Trophoblast cell (in vitro differentiated cells and primary cell): ENCODE data around the gene CCNI. TPM values are rescaled to one million over a fixed set of nuclear protein-coding genes. Genes with fewer than 3 reads are reported as not detected.

Experiments used
- DNase-seq, 2 donors: peaks; one replicate each; pipeline ENCODE4 v3.0.0-alpha.2; 2016
- H2AFZ ChIP-seq: 2 replicates; pipeline ENCODE4 v1.6.1; 2013; ENCODE audit warnings: low read length, moderate library complexity, mild to moderate bottlenecking; ENCODE audit not compliant: insufficient read depth, poor library complexity
- H2AK5ac ChIP-seq: 2 replicates; pipeline ENCODE4 v1.6.1; 2013; ENCODE audit warnings: mild to moderate bottlenecking, low read length
- H2BK120ac ChIP-seq: 2 replicates; pipeline ENCODE4 v1.6.1; 2013; ENCODE audit warnings: low read length, mild to moderate bottlenecking, moderate library complexity; ENCODE audit not compliant: insufficient read depth, poor library complexity
- H2BK12ac ChIP-seq: 2 replicates; pipeline ENCODE4 v1.6.1; 2013; ENCODE audit warnings: mild to moderate bottlenecking, low read length, moderate library complexity
- H2BK5ac ChIP-seq: 2 replicates; pipeline ENCODE4 v1.6.1; 2013; ENCODE audit warnings: low read length, low read depth, moderate library complexity, mild to moderate bottlenecking; ENCODE audit not compliant: poor library complexity
- H3K14ac ChIP-seq: 2 replicates; pipeline ENCODE4 v1.6.1; 2013; ENCODE audit warnings: mild to moderate bottlenecking, low read length
- H3K18ac ChIP-seq: 2 replicates; pipeline ENCODE4 v1.6.1; 2013; ENCODE audit warnings: mild to moderate bottlenecking, low read length
- H3K23ac ChIP-seq: 2 replicates; pipeline ENCODE4 v1.6.1; 2013; ENCODE audit warnings: low read length
- H3K27ac ChIP-seq: 2 replicates; pipeline ENCODE4 v1.5.1; 2013; ENCODE audit warnings: low read depth, mild to moderate bottlenecking, inconsistent platforms, low read length, moderate library complexity
- H3K27me3 ChIP-seq: 2 replicates; pipeline ENCODE4 v1.6.1; 2013; ENCODE audit warnings: inconsistent platforms, mild to moderate bottlenecking, low read length, moderate library complexity; ENCODE audit not compliant: insufficient read depth
- H3K36me3 ChIP-seq, 2 experiments: 1 replicate in 1 of 2; 2 replicates in 1 of 2; pipeline ENCODE4 v1.6.1; 2013; ENCODE audit warnings: low read length in 2 of 2, mild to moderate bottlenecking in 2 of 2, moderate library complexity in 1 of 2; ENCODE audit not compliant: insufficient read depth in 2 of 2, control insufficient read depth in 1 of 2
- H3K4ac ChIP-seq: 2 replicates; pipeline ENCODE4 v1.6.1; 2013; ENCODE audit warnings: low read depth, mild to moderate bottlenecking, low read length, moderate library complexity
- H3K4me1 ChIP-seq, 2 experiments: 1 replicate in 1 of 2; 2 replicates in 1 of 2; pipeline ENCODE4 v1.6.1; 2013; ENCODE audit warnings: low read length in 2 of 2, mild to moderate bottlenecking in 2 of 2, moderate library complexity in 1 of 2; ENCODE audit not compliant: insufficient read depth in 2 of 2, control insufficient read depth in 1 of 2
- H3K4me2 ChIP-seq: 2 replicates; pipeline ENCODE4 v1.6.1; 2013; ENCODE audit warnings: inconsistent platforms, mild to moderate bottlenecking, low read length, moderate library complexity
- H3K4me3 ChIP-seq: 2 replicates; pipeline ENCODE4 v1.5.1; 2013; ENCODE audit warnings: mild to moderate bottlenecking, low read depth, low read length, inconsistent platforms
- H3K79me1 ChIP-seq: one replicate; pipeline ENCODE4 v1.6.1; 2013; ENCODE audit warnings: low read length
- H3K79me2 ChIP-seq: 2 replicates; pipeline ENCODE4 v1.6.1; 2013; ENCODE audit warnings: low read length, mild to moderate bottlenecking; ENCODE audit not compliant: control insufficient read depth, insufficient read depth, poor library complexity
- H3K9ac ChIP-seq: 2 replicates; pipeline ENCODE4 v1.6.1; 2013; ENCODE audit warnings: mild to moderate bottlenecking, low read length
- H3K9me3 ChIP-seq: 2 replicates; pipeline ENCODE4 v1.6.1; 2013; ENCODE audit warnings: low read depth, mild to moderate bottlenecking, control low read depth, inconsistent platforms, low read length; ENCODE audit not compliant: insufficient read depth
- H4K12ac ChIP-seq: 2 replicates; pipeline ENCODE4 v1.6.1; 2013; ENCODE audit warnings: low read depth, mild to moderate bottlenecking, low read length, moderate library complexity
- H4K8ac ChIP-seq: 2 replicates; pipeline ENCODE4 v1.6.1; 2013; ENCODE audit warnings: low read depth, mild to moderate bottlenecking, low read length, moderate library complexity
- H4K91ac ChIP-seq: one replicate; pipeline ENCODE4 v1.6.1; 2013; ENCODE audit warnings: low read depth, mild to moderate bottlenecking, low read length, moderate library complexity
- WGBS: extraction: QIAGEN DNeasy Blood & Tissue Kit; methylation state at CpG from one replicate; pipeline ENCODE4 v1.1.7; 2013; ENCODE audit warnings: missing lambda C conversion rate; ENCODE audit not compliant: insufficient read length, insufficient coverage; ENCODE audit errors: extremely low coverage; 5-methylcytosine and 5-hydroxymethylcytosine counted together
- polyA plus RNA-seq: library from polyadenylated mRNA; stranded (reverse); fragments of 200-250 nt; gene quantifications from 2 replicates; pipeline ENCODE4 v1.2.3, GENCODE V29; 2013

CCNI gene
- 223 and 238 TPM in 2 replicates for polyA plus RNA-seq

DNA sequence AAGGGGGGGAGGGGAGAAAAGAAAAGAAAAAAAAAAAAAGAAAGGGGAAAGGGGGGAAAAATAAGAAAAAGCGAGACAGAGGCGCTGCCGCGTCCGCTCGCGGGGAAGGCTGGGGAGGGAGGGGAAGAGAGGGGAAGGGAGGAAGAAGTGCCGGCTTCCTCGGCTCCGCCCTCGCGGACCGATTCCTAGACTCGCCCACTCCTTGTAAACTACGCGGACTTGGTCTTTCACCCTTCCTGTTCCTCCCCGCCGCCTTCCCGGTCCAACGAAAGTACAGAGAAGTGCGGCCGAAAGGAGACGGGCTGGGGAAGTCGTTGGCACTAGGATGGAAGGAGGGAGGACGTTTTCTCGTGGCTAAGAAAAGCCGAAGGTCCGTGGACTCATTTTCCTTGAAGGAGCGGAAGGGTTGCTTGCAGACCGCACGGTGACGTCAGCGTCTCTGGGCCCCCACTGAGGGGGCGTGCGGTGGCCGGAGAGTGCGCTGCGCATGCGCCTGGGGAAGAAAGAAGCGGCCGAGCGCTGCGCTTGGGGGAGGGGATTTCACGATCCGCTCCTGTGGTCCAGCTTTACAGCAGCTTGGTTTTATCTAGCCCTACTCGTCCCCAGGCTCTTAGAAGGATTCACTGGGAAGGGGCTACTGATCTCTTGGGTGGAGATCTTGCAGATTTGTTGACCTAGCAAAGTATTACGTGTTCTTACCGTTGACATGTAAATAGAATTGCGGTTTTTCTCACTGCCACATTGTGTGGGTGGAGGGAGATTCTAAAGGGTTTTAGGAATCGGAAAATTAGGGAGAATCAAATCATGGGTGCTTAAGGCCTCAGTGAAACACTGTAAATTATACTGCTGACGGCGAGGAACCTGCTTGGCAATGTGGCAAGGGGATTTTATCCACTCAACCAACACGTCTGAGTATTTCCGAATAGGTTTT, at the start of gene CCNI:
Gene CCNI (minus strand): TSS at position 121 of the 931 bp plus-strand sequence. CDS start 9,627 bp downstream, outside the sequence.
- no CpG with 5 or more reads among the region's 54 CpGs for WGBS
- Histone ChIP-seq H3K4me1 (no peaks in the 10 kb centered on the region), H2BK12ac (peak within 1 kb of the TSS; percentile 53), H3K27ac (peak within 1 kb of the TSS; percentile 96), H3K18ac (peak within 1 kb of the TSS; percentile 97), H4K91ac (peak within 1 kb of the TSS; percentile 95), H4K8ac (peak within 1 kb of the TSS; percentile 96), H3K9ac (peak within 1 kb of the TSS; percentile 91), H3K9me3 (no peaks in the 10 kb centered on the region), H3K79me1 (peaks cover 13% of the 10 kb centered on the region), H3K27me3 (no peaks in the 10 kb centered on the region), H3K4me3 (peak within 1 kb of the TSS; percentile 81), H3K23ac (no peak within 1 kb of the TSS), H2AK5ac (peak within 1 kb of the TSS; percentile 79), H2AFZ (peak within 1 kb of the TSS; percentile 89), H3K4ac (peak within 1 kb of the TSS; percentile 100), H2BK5ac (peak within 1 kb of the TSS; percentile 99), H3K4me2 (peak within 1 kb of the TSS; percentile 84), H3K79me2 (peaks cover 14% of the 10 kb centered on the region), H3K14ac (peak within 1 kb of the TSS; percentile 97), H3K36me3 (no peaks in the 10 kb centered on the region), H4K12ac (peak within 1 kb of the TSS; percentile 90), H2BK120ac (peak within 1 kb of the TSS; percentile 98)
- DNase-seq = peak; percentile 95 to 98

DNA sequence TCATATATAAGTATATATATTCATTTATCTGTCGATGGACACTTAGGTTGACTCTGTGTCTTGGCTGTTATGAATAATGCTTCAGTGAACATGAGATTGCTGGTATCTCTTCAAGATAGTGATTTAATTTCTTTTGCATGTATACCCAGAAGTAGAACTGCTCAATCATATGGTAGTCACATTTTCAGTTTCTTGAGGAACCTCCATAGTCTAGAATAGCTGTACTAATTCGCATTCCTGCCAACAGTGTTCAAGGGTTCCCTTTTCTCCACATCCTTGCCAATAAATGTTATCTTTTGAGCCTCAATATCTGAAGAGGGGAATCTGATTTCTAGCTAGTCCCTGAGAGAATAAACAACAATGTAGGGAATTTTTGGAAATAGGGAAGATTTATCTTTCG, 48.8 kb upstream of the CCNI start:
- no peak overlapping the region for H2BK12ac ChIP-seq
- H2BK120ac ChIP-seq = peak overlapping the region; percentile 81
- no peaks in the 10 kb centered on the region for H3K27me3 ChIP-seq
- no peak overlapping the region for H2BK5ac ChIP-seq
- H3K14ac ChIP-seq = no peak overlapping the region
- H3K36me3 ChIP-seq = no peaks in the 10 kb centered on the region
- no peak overlapping the region for H3K4me2 ChIP-seq
- H3K4me3 ChIP-seq = no peak overlapping the region
- H4K91ac ChIP-seq = peak overlapping the region; percentile 56
- no peak overlapping the region for H4K8ac ChIP-seq
- no peaks in the 10 kb centered on the region for H3K9me3 ChIP-seq
- DNase-seq = no peak
- WGBS = 100% methylated on average over 1 of the region's 3 CpGs
- H3K18ac ChIP-seq = no peak overlapping the region
- H3K79me1 ChIP-seq = peaks cover 28% of the 10 kb centered on the region
- H3K79me2 ChIP-seq = peaks cover 5% of the 10 kb centered on the region
- H2AFZ ChIP-seq = no peak overlapping the region
- no peak overlapping the region for H3K9ac ChIP-seq
- no peak overlapping the region for H3K23ac ChIP-seq
- H3K4ac ChIP-seq = no peak overlapping the region
- H4K12ac ChIP-seq = no peak overlapping the region
- H2AK5ac ChIP-seq = no peak overlapping the region
- peaks cover 13 to 21% of the 10 kb centered on the region in 2 experiments for H3K4me1 ChIP-seq
- no peak overlapping the region for H3K27ac ChIP-seq

DNA sequence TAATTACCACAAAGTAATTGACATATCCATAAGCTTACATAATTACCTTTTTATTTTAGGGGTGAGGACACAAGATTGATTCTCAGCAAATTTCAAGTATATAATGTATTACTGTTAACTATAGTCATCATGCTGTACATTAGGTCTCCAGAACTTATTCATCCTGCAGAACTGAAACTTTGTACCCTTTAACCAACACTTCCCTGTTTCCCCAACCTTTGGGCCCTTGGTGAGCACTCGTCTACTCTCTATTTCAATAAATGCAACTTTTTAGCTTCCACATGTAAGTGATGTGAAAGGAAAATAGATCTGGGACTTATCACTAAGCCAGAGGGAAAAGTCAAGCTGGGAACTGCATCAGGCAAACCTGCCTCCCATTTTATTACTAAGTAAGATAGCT, 47.6 kb upstream of the CCNI start:
- no CpG with 5 or more reads among the region's 1 CpG for WGBS
- no peak overlapping the region for H2BK12ac ChIP-seq

GRCh38 chr4:77122656-77123055, 46.9 kb upstream of the CCNI start:
- no peaks in the 10 kb centered on the region for H3K9me3 ChIP-seq
- H4K8ac ChIP-seq = peak overlapping the region; percentile 83
- no CpG with 5 or more reads among the region's 4 CpGs for WGBS
- H3K14ac ChIP-seq = peak overlapping the region; percentile 84
- H3K79me1 ChIP-seq = peaks cover 28% of the 10 kb centered on the region
- H2AK5ac ChIP-seq = peak overlapping the region; percentile 94
- H4K12ac ChIP-seq = no peak overlapping the region
- no peak overlapping the region for H3K9ac ChIP-seq
- peak; percentile 21 to 66 for DNase-seq
- H3K4ac ChIP-seq = peak overlapping the region; percentile 86
- H3K4me3 ChIP-seq = no peak overlapping the region
- no peak overlapping the region for H2AFZ ChIP-seq
- H2BK5ac ChIP-seq = peak overlapping the region; percentile 96
- no peak overlapping the region for H3K23ac ChIP-seq
- H3K4me2 ChIP-seq = peak overlapping the region; percentile 25
- H3K18ac ChIP-seq = peak overlapping the region; percentile 68
- peak overlapping the region; percentile 93 for H4K91ac ChIP-seq
- H3K36me3 ChIP-seq = no peaks in the 10 kb centered on the region
- H3K27ac ChIP-seq = peak overlapping the region; percentile 92
- peak overlapping the region; percentile 51 for H2BK12ac ChIP-seq
- peaks cover 5% of the 10 kb centered on the region for H3K79me2 ChIP-seq
- no peaks in the 10 kb centered on the region for H3K27me3 ChIP-seq
- peaks cover 13 to 20% of the 10 kb centered on the region in 2 experiments for H3K4me1 ChIP-seq
- H2BK120ac ChIP-seq = peak overlapping the region; percentile 95

More for the DNA sequence above, 47.6 kb upstream of the CCNI start:
- no peak for DNase-seq
- Histone ChIP-seq H3K4me3 (no peak overlapping the region), H3K4me2 (no peak overlapping the region), H3K79me2 (peaks cover 5% of the 10 kb centered on the region), H4K91ac (no peak overlapping the region), H4K12ac (no peak overlapping the region), H3K4ac (no peak overlapping the region), H2BK120ac (no peak overlapping the region), H3K14ac (no peak overlapping the region), H3K9me3 (no peaks in the 10 kb centered on the region), H2AFZ (no peak overlapping the region), H3K27ac (peak overlapping the region; percentile 81), H3K9ac (no peak overlapping the region), H4K8ac (no peak overlapping the region), H3K27me3 (no peaks in the 10 kb centered on the region), H3K18ac (no peak overlapping the region), H3K4me1 (peaks cover 13 to 21% of the 10 kb centered on the region in 2 experiments), H3K79me1 (peaks cover 28% of the 10 kb centered on the region), H2BK5ac (no peak overlapping the region), H3K36me3 (no peaks in the 10 kb centered on the region), H3K23ac (no peak overlapping the region), H2AK5ac (no peak overlapping the region)
